Epidermal melanocyte (primary cell): ENCODE measurements around the gene NMRK1.

Source experiments
- DNase-seq: peaks from one replicate; pipeline ENCODE4 v3.0.0; 2011; ENCODE audit warnings: low spot score; ENCODE audit not compliant: insufficient read length

NMRK1 gene

GRCh38 chr9:75102177-75102790, 14.3 kb upstream of the NMRK1 start:
- DNase-seq = no peak

- no peak for DNase-seq
Measured at GRCh38 chr9:75101004-75101588, 13.1 kb upstream of the NMRK1 start.

GRCh38 chr9:75096796-75097195, 8.8 kb upstream of the NMRK1 start:
- DNase-seq = no peak

- DNase-seq = no peak
Measured at GRCh38 chr9:75092766-75093165, 4.8 kb upstream of the NMRK1 start.

- DNase-seq = no peak
Measured at GRCh38 chr9:75090579-75090978, 2.6 kb upstream of the NMRK1 start.

- no peak for DNase-seq
Measured at GRCh38 chr9:75089373-75089766, 1.4 kb upstream of the NMRK1 start.

- peak; percentile 76 for DNase-seq
Measured at GRCh38 chr9:75088646-75089372, 854 bp upstream of the NMRK1 start.

GRCh38 chr9:75087289-75087823, 599 bp downstream of the NMRK1 start:
- DNase-seq = no peak

GRCh38 chr9:75086541-75087288, 1.2 kb downstream of the NMRK1 start:
- DNase-seq = no peak

GRCh38 chr9:75085640-75086039, 2.3 kb downstream of the NMRK1 start:
- DNase-seq = no peak

GRCh38 chr9:75084081-75084672, 3.8 kb downstream of the NMRK1 start:
- no peak for DNase-seq

GRCh38 chr9:75083188-75083970, 4.6 kb downstream of the NMRK1 start:
- no peak for DNase-seq

- DNase-seq = no peak
Measured at GRCh38 chr9:75081632-75082031, 6.3 kb downstream of the NMRK1 start.

- DNase-seq = no peak
Measured at GRCh38 chr9:75072895-75073294, 15.1 kb downstream of the NMRK1 start.

- DNase-seq = no peak
Measured at GRCh38 chr9:75071530-75072122, 16.3 kb downstream of the NMRK1 start.

- DNase-seq = no peak
Measured at GRCh38 chr9:75069171-75069570, 18.8 kb downstream of the NMRK1 start.

GRCh38 chr9:75067894-75068293, 20.1 kb downstream of the NMRK1 start:
- DNase-seq = no peak

- DNase-seq = no peak
Measured at GRCh38 chr9:75065510-75065909, 22.4 kb downstream of the NMRK1 start.

- no peak for DNase-seq
Measured at GRCh38 chr9:75064307-75065025, 23.5 kb downstream of the NMRK1 start.
